Natural killer cell treated with Interleukin-12 subunit alpha and Interleukin-12 subunit beta and Interleukin-15 and Interleukin-18, amount 100 ng/mL, for 72 hours (primary cell): ENCODE results near the gene CREB3L2. TPM values are rescaled to one million over a fixed set of nuclear protein-coding genes. Genes with fewer than 3 reads are reported as not detected.
A peak's percentile ranks its signal among the peaks of the same experiment; 100 is the strongest.

ENCODE experiments used
- ATAC-seq, 2 donors: fragments of 150-1000 bp; cut with Tn5 transposase in 1 of 2; sonication (Bioruptor Pico), chemical (Tn5 transposase) in 1 of 2; 2 replicates each; pipeline ENCODE4 v1.10.0; 2021
- DNase-seq: peaks from one replicate; pipeline ENCODE4 v3.0.0; 2022; ENCODE audit warnings: low spot score
- H3K27ac Mint-ChIP-seq, 2 donors: 1 replicate in 1 of 2; 2 replicates in 1 of 2; pipeline ENCODE4 v1.8.0; 2022; ENCODE audit warnings: mixed read lengths in 2 of 2, mild to moderate bottlenecking in 1 of 2, moderate library complexity in 1 of 2
- H3K27me3 Mint-ChIP-seq, 2 donors: 1 replicate in 1 of 2; 2 replicates in 1 of 2; pipeline ENCODE4 v1.8.0; 2022; ENCODE audit warnings: mixed read lengths in 2 of 2
- H3K36me3 Mint-ChIP-seq: one replicate; pipeline ENCODE4 v1.8.0; 2022; ENCODE audit warnings: mixed read lengths
- H3K4me1 Mint-ChIP-seq, 2 donors: 1 replicate in 1 of 2; 2 replicates in 1 of 2; pipeline ENCODE4 v1.8.0; 2022; ENCODE audit warnings: low read depth in 2 of 2, mixed read lengths in 2 of 2, mild to moderate bottlenecking in 1 of 2
- H3K4me3 Mint-ChIP-seq: one replicate; pipeline ENCODE4 v1.8.0; 2022; ENCODE audit warnings: mixed read lengths
- H3K9me3 Mint-ChIP-seq: 2 replicates; pipeline ENCODE4 v1.8.0; 2022; ENCODE audit warnings: mixed read lengths
- total RNA-seq, 2 donors: library from RNA; stranded (reverse); gene quantifications; one replicate each; pipeline ENCODE4 v1.2.3, GENCODE V29; 2022

The CREB3L2 gene
- total RNA-seq, 2 donors from 2014 or later: 53.5 to 59.0 TPM

- Mint-ChIP-seq H3K4me1 (peaks cover 16 to 24% of the 10 kb centered on the region in 2 donors), H3K9me3 (no peaks in the 10 kb centered on the region), H3K4me3 (no peak overlapping the region), H3K36me3 (no peaks in the 10 kb centered on the region), H3K27me3 (no peaks in the 10 kb centered on the region), H3K27ac (no peak overlapping the region)
- DNase-seq (no peak), ATAC-seq (no peak)
Measured at GRCh38 chr7:137944168-137944567, 57.7 kb downstream of the CREB3L2 start.

DNA sequence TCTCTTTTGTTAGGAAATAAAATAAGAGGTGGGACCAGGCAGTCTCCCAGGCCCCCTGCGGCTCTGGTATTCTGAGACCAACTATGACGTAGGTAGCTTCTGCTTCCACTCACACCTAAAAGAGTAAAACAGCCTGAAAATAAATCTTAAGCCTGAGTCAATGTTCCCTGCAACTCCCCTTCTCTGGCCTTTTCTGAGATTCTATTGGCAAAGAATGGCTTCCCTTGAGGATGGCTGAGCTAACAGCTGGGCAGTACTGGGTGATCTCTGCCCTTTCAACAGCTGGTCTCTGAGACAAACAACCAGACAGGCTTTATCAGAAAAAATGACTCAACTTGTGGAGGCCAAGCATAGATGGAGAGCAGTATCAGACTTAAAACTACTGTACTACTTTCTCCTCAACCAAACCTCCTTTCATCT, 58.7 kb downstream of the CREB3L2 start:
- DNase-seq (no peak), ATAC-seq (no peak)
- H3K9me3 Mint-ChIP-seq: no peaks in the 10 kb centered on the region
- no peak overlapping the region for H3K27ac Mint-ChIP-seq
- H3K36me3 Mint-ChIP-seq: no peaks in the 10 kb centered on the region
- H3K27me3 Mint-ChIP-seq: no peaks in the 10 kb centered on the region
- no peak overlapping the region for H3K4me3 Mint-ChIP-seq
- H3K4me1 Mint-ChIP-seq: peaks cover 16 to 22% of the 10 kb centered on the region in 2 donors

DNA sequence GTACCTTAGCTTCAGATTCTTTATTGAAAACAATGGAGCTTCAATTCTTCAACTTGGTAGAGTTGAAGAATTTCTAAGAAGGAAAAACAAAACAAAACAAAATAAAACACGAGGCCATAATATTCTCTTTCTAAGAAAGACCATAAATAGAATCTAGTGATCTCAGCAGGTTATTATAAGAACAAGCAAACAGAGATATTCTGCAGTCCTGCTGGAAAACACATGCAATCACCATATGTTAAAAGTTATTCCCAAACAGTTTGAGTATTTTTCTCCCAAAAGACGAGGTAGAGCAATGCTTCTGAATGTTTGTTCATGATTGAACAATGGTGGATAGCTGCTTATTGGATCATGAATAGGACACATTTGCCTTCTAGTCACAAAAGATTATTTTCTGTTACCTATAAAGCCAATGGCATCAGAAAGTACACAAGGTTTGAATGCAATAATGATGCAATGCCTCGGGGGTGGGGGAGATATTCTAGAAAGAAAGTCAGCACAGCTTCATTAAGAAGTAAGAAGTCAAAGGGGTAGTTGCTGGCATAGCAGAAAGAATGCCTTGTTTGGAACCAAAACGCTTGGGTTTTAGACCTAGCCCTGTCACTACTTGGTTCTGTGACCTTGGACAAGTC, 59.3 kb downstream of the CREB3L2 start:
- Mint-ChIP-seq H3K9me3 (no peaks in the 10 kb centered on the region), H3K4me3 (no peak overlapping the region), H3K4me1 (peaks cover 12 to 18% of the 10 kb centered on the region in 2 donors), H3K36me3 (no peaks in the 10 kb centered on the region), H3K27me3 (no peaks in the 10 kb centered on the region), H3K27ac (no peak overlapping the region)
- ATAC-seq: no peak
- no peak for DNase-seq

DNA sequence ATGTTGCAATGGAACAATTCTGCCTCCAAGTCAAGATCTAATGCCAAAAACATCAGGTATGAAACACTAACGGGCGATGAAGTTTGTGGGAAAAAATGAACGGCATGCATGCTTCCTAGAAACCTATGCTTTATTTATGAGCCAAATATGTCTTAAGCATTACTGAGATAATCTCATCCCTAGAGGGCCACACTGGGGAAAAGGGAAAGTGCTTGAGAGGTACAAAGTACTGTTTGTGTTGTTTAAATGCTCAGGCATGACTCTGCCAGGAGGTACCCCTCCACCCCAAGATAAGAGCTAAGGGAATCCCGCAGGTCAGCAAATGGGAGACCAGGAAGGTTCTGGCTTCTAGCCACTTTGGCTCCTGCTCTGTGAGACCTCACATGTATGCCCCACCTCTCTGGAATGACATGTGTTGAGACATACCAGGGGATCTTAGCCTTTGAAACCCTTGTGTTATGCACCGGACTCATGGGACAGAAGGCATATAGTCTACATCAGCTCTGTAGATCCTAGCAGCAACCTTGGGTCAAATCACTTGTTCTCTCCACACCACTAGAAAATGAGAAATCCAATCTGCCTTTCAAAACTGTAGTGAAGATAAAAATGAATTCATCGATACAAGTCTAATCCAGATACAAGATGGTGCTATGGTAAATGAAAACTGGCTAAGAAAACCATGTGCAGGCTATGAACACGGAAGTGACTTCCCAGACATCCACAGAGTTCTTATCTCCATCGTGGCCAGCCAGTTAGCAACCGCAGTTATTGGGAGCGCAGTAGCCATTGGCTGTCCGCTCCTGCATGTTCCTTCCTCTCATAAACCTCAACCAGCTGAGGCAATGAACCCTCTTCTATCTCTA, 61.0 kb downstream of the CREB3L2 start:
- Mint-ChIP-seq H3K9me3 (no peaks in the 10 kb centered on the region), H3K4me3 (no peak overlapping the region), H3K4me1 (peaks cover 12 to 21% of the 10 kb centered on the region in 2 donors), H3K27me3 (no peaks in the 10 kb centered on the region), H3K27ac (no peak overlapping the region), H3K36me3 (no peaks in the 10 kb centered on the region)
- ATAC-seq (no peak), DNase-seq (no peak)

DNA sequence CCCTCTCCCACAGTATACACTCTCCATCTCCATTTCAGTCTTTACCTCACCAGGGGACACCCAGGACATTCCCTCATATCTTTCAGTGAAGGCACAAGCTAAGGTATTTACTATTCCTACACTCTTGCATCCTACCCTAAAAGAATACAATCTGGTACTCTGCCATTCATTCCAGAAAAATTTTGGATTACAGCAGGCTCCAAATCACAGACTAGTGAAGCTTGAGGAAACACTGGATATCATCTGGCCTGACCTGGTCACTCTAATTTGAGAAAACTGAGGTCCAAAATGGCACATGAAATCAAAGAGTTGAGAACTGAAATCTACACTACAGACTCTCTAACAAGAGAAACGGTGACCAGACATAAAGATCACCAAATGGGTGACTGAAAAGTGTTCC, 61.7 kb downstream of the CREB3L2 start:
- ATAC-seq (no peak), DNase-seq (no peak)
- peak overlapping the region in 1 of 2 donors; percentile 26 for H3K27ac Mint-ChIP-seq
- no peaks in the 10 kb centered on the region for H3K27me3 Mint-ChIP-seq
- peaks cover 16 to 26% of the 10 kb centered on the region in 2 donors for H3K4me1 Mint-ChIP-seq
- no peaks in the 10 kb centered on the region for H3K36me3 Mint-ChIP-seq
- H3K4me3 Mint-ChIP-seq: no peak overlapping the region
- H3K9me3 Mint-ChIP-seq: no peaks in the 10 kb centered on the region

DNA sequence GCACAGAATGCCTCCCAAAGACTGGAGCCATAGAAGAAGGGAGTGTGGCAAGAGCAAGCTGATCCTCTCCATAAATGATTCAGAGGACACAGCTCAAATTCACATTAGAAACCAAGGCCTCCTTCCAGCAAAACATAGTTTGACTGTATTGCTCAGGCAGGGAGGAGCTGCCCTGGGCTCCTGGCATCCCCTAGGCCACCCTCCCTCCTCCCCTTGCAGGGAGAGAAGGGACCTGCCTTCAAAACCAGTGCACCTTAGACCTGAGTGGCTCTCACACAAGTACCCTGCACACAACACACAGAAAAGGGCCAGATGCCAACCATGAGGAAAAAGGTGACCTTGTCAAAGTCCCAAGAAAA, 64.7 kb downstream of the CREB3L2 start:
- no peak overlapping the region for H3K4me3 Mint-ChIP-seq
- H3K4me1 Mint-ChIP-seq: peaks cover 38 to 47% of the 10 kb centered on the region in 2 donors
- H3K36me3 Mint-ChIP-seq: no peaks in the 10 kb centered on the region
- ATAC-seq (no peak), DNase-seq (no peak)
- H3K27ac Mint-ChIP-seq: peak overlapping the region; percentile 89 to 97
- no peaks in the 10 kb centered on the region for H3K27me3 Mint-ChIP-seq
- H3K9me3 Mint-ChIP-seq: no peaks in the 10 kb centered on the region

DNA sequence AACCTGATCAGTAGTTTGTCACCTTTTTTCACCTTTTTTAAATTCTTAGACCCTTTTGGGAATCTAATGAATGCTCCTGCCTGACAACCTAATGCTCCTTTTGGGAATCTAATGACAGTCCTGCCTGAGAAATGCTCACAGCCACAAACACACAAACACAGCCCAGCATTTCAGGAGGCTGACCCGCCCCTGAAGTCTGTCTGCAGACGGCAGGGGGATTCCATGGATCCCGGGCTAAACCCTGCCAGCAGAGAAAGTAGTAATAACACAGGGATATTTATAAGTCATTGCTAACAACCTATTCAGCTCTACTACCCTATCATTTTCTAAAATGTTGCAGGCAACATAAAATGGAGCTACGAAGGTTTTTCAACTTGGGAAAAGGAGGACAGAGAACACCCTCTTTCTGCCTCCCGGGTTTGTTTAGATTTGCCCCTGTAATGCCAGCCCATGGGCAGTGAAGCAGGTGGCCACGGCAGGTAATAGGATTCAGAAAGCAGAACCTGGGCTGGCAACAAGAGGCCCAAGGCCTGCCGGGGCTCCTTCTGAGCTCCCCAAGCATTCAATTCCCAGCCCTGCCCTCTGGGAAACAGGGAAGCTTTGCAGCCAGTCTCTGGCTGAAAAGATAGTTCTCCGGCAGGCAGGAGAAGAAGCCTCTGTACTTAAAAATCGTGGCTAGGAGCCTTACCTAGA, 65.2 kb downstream of the CREB3L2 start:
- no peaks in the 10 kb centered on the region for H3K36me3 Mint-ChIP-seq

DNA sequence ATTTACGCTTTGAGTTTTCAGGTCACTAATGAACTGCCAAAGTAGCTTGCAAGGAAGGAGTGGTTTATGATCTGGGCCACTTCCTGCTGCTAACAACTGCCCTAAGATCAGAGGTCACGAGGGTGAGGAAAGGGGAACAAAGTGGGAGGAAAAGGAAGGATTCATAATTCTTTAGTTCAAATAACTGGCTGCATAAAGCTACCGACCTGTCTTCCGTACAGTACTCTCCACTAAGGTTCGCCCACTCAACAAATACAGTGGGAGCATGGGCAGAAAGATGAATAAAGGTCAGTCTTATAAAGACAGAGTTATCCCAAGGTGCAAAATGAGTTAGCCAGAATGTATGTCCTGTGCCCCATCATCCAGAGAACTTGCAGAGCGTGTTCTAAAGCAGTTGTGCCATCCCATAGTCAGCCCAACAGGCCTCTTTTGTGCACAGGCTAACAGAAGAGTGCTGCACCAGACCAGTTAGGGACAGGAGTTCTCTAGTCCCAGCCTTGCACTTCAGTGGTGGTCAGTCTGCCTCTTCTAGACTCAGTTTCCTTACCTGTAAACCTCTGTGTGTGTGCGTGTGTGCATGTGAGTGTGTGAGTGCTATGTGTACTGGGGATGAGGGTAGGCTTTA, 65.9 kb downstream of the CREB3L2 start:
- H3K4me1 Mint-ChIP-seq: peaks cover 41 to 46% of the 10 kb centered on the region in 2 donors
- no peaks in the 10 kb centered on the region for H3K9me3 Mint-ChIP-seq
- peak overlapping the region; percentile 82 for H3K4me3 Mint-ChIP-seq
- H3K27ac Mint-ChIP-seq: peak overlapping the region; percentile 89 to 97
- ATAC-seq: peak; percentile 63 to 66
- peak; percentile 62 for DNase-seq
- no peaks in the 10 kb centered on the region for H3K27me3 Mint-ChIP-seq
- no peaks in the 10 kb centered on the region for H3K36me3 Mint-ChIP-seq

More for the DNA sequence above, 65.2 kb downstream of the CREB3L2 start:
- Mint-ChIP-seq H3K27ac (peak overlapping the region; percentile 89 to 97), H3K4me1 (peaks cover 41 to 51% of the 10 kb centered on the region in 2 donors), H3K27me3 (no peaks in the 10 kb centered on the region), H3K9me3 (no peaks in the 10 kb centered on the region), H3K4me3 (no peak overlapping the region)
- DNase-seq (no peak), ATAC-seq (no peak)

DNA sequence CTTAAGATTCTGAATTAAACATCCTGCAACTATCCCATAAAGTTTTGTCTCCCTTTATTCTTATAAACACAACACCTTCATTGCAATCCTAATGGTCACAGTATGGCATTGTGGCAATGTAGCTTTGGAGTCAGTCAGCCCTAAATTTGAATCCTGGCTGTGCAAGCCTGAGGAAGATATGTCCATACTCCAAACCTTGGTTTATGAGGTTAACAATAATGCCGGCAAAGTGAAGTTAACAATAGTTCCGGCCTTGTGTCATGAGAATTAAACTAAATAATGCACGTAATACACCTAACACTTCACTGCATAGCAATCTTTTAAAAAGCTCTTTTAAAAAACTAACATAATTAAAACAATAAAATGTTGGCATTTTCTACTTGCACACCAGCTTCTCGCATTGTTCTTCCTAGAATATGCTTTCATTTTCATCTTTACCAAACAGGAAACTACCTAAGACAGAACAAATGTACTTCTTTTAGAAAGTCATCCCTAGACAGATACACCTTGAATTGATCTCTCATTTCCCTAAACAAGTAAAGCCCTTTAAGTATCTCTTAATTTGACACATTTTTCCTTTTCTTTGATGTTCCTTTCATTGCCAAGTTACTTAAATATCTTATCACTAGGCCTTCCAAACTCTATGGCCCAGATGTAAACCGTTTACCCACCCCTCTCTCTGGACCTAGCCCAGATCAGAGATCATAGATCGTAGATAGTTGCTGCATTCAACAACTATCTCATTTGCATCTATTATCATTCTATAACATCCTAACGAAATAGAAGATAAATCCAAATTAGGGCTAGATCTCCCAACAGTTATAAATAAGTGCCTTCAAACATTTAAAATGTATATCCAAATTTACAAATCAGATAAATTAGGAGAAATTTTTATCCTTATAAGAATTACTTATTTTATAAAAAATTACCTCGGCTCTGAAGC, 66.7 kb downstream of the CREB3L2 start:
- H3K9me3 Mint-ChIP-seq: no peaks in the 10 kb centered on the region
- peak overlapping the region; percentile 89 to 97 for H3K27ac Mint-ChIP-seq
- H3K4me3 Mint-ChIP-seq: peak overlapping the region; percentile 82
- H3K4me1 Mint-ChIP-seq: peaks cover 45 to 50% of the 10 kb centered on the region in 2 donors
- no peaks in the 10 kb centered on the region for H3K36me3 Mint-ChIP-seq
- H3K27me3 Mint-ChIP-seq: no peaks in the 10 kb centered on the region
- peak; percentile 75 to 80 for ATAC-seq
- no peak for DNase-seq

GRCh38 chr7:137934176-137934826, 67.6 kb downstream of the CREB3L2 start:
- Mint-ChIP-seq H3K36me3 (no peaks in the 10 kb centered on the region), H3K27ac (peak overlapping the region; percentile 89 to 97), H3K9me3 (no peaks in the 10 kb centered on the region), H3K27me3 (no peaks in the 10 kb centered on the region), H3K4me1 (peaks cover 43 to 52% of the 10 kb centered on the region in 2 donors), H3K4me3 (peak overlapping the region; percentile 82)
- DNase-seq (no peak), ATAC-seq (no peak)

- ATAC-seq: no peak
- H3K9me3 Mint-ChIP-seq: no peaks in the 10 kb centered on the region
- H3K4me3 Mint-ChIP-seq: peak overlapping the region; percentile 18
- H3K36me3 Mint-ChIP-seq: no peaks in the 10 kb centered on the region
- DNase-seq: no peak
- H3K27me3 Mint-ChIP-seq: no peaks in the 10 kb centered on the region
- H3K27ac Mint-ChIP-seq: peak overlapping the region; percentile 89 to 97
- peaks cover 46 to 52% of the 10 kb centered on the region in 2 donors for H3K4me1 Mint-ChIP-seq
Measured at GRCh38 chr7:137933270-137934017, 68.4 kb downstream of the CREB3L2 start.

GRCh38 chr7:137932881-137933269, 69.0 kb downstream of the CREB3L2 start:
- Mint-ChIP-seq H3K27ac (peak overlapping the region; percentile 89 to 97), H3K9me3 (no peaks in the 10 kb centered on the region), H3K4me3 (no peak overlapping the region), H3K36me3 (no peaks in the 10 kb centered on the region), H3K27me3 (no peaks in the 10 kb centered on the region), H3K4me1 (peaks cover 46 to 52% of the 10 kb centered on the region in 2 donors)
- DNase-seq (no peak), ATAC-seq (no peak)
